Pancreas (tissue), 10 donors: ENCODE measurements around the gene CDT1. TPM values are rescaled to one million over a fixed set of nuclear protein-coding genes. Genes with fewer than 3 reads are reported as not detected.

Experiments
- ATAC-seq, 4 donors: fragments of 200-7000 bp; cut with Tn5 transposase; one replicate each; pipeline versions ENCODE4 v1.8.0 to v1.9.1; 2020; ENCODE audit warnings: mild to moderate bottlenecking in 4 of 4, moderate library complexity in 4 of 4
- DNase-seq, 6 donors: peaks; one replicate each; pipeline ENCODE4 v3.0.0-alpha.2; 2020
- FAIRE-seq: peaks from 2 replicates; lab custom pipeline; 2012; peaks lifted over from hg19 to GRCh38; lab: Jason Lieb, UNC
- H3K27ac ChIP-seq, 4 donors: fragments of 200-600 bp; sonication (generic); 1 replicate in 3 of 4; 2 replicates in 1 of 4; pipeline versions ENCODE4 v1.5.0 to v1.8.0; 2020
- H3K27me3 ChIP-seq, 4 donors: fragments of 200-600 bp; one replicate each; pipeline ENCODE4 v1.8.0; 2021
- H3K36me3 ChIP-seq, 3 donors: fragments of 200-600 bp; sonication (generic) in 1 of 3; one replicate each; pipeline versions ENCODE4 v1.5.0 to v1.8.0; 2020 to 2021
- H3K4me1 ChIP-seq, 3 donors: fragments of 200-600 bp; one replicate each; pipeline ENCODE4 v1.8.0; 2021
- H3K4me3 ChIP-seq, 4 donors: fragments of 200-600 bp; sonication (generic) in 2 of 4; one replicate each; pipeline versions ENCODE4 v1.5.0 to v1.8.0; 2020 to 2021
- H3K9me3 ChIP-seq, 4 donors: fragments of 200-600 bp; one replicate each; pipeline ENCODE4 v1.8.0; 2021
- CTCF ChIP-seq, 4 donors: fragments of 200-600 bp; sonication (generic) in 3 of 4; IDR thresholded peaks; one replicate each; pipeline versions ENCODE4 v1.5.0 to v1.8.0; 2021; ENCODE audit warnings: antibody characterized with exemption in 4 of 4
- WGBS, 2 donors: extraction: QIAGEN DNeasy Blood & Tissue Kit; methylation state at CpG; one replicate each; pipeline ENCODE4 v1.1.7; 2013; 5-methylcytosine and 5-hydroxymethylcytosine counted together
- intact Hi-C, 3 donors: fragments of 100-400 bp; cut with DNase I; formaldehyde crosslinking; loops; one replicate each; pipeline versions ENCODE4 v1.11.1 to v1.14.2; 2022
- polyA plus RNA-seq, 2 donors: library from polyadenylated mRNA; stranded (reverse); fragments of 200-250 nt; gene quantifications; one replicate each; pipeline ENCODE4 v1.2.3, GENCODE V29; 2013
- total RNA-seq, 6 donors: library from RNA; stranded (reverse); fragmentation: NEBNext Ultra II Directional in 4 of 6; extraction: Animal tissue kit (Norgen Biotek cat#: 25700) in 4 of 6; gene quantifications; one replicate each; pipeline versions ENCODE4 v1.2.1 to v1.2.4, GENCODE V29; 2021 to 2023
- donor health status: healthy with polysubstance abuse.
- donor health status: DM: no; HTN: no; CAD: no; lungs with moderate emphysema.
- donor health status: DM: no; HTN: no; CAD: no.
- donor health status: control.
- donor health status: control.
- donor health status: Bipolar disorder and iron deficiency.
- donor health status: DM: yes; HTN: yes; CAD: no.
- donor health status: DM: no; HTN: no; CAD: no.
- donor health status: DM: no; HTN: no; CAD: no.
- donor health status: DM: yes; HTN: yes; CAD: no.

The CDT1 gene
- total and polyA plus RNA-seq, 8 donors: 0.12 to 1.8 (median 0.78) TPM

- Histone ChIP-seq H3K4me1 (no peaks in the 10 kb centered on the region), H3K36me3 (no peaks in the 10 kb centered on the region), H3K27me3 (no peaks in the 10 kb centered on the region), H3K9me3 (no peaks in the 10 kb centered on the region), H3K27ac (no peak overlapping the region), H3K4me3 (no peak overlapping the region)
- WGBS, 2 donors: 90 to 92% methylated on average over 21 of the region's 21 CpGs
- FAIRE-seq (no peak), DNase-seq (peak in 1 of 6 donors; percentile 63), ATAC-seq (no peak)
- no peak for TF ChIP-seq CTCF (IDR thresholded peaks at IDR 0.05)
- intact Hi-C loops: no loop called here
Observed at GRCh38 chr16:88848557-88848956, 45.0 kb downstream of the CDT1 start.

- ATAC-seq (no peak), DNase-seq (no peak), FAIRE-seq (no peak)
- Histone ChIP-seq H3K4me1 (peaks cover 0 to under 1% (median 0%) of the 10 kb centered on the region in 3 donors), H3K27me3 (no peaks in the 10 kb centered on the region), H3K36me3 (no peaks in the 10 kb centered on the region), H3K9me3 (no peaks in the 10 kb centered on the region), H3K27ac (no peak overlapping the region), H3K4me3 (no peak overlapping the region)
- WGBS, 2 donors: 93 to 95% methylated on average over 33 of the region's 33 CpGs
- no peak for TF ChIP-seq CTCF (IDR thresholded peaks at IDR 0.05)
- intact Hi-C loops: no loop called here
Observed at GRCh38 chr16:88850531-88851199, 47.1 kb downstream of the CDT1 start.

- Histone ChIP-seq H3K27ac (no peak overlapping the region), H3K4me3 (no peak overlapping the region), H3K27me3 (no peaks in the 10 kb centered on the region), H3K4me1 (peaks cover 0 to 6% (median 0%) of the 10 kb centered on the region in 3 donors), H3K36me3 (no peaks in the 10 kb centered on the region), H3K9me3 (no peaks in the 10 kb centered on the region)
- TF ChIP-seq CTCF (IDR thresholded peaks at IDR 0.05): no peak
- ATAC-seq (no peak), DNase-seq (peak in 1 of 6 donors; percentile 49), FAIRE-seq (no peak)
- WGBS, 2 donors: 90 to 91% methylated on average over 19 of the region's 19 CpGs
- intact Hi-C loops: no loop called here
Observed at GRCh38 chr16:88851616-88852015, 48.0 kb downstream of the CDT1 start.

- WGBS, 2 donors: 81 to 89% methylated on average over 17 of the region's 17 CpGs
- Histone ChIP-seq H3K4me3 (no peak overlapping the region), H3K9me3 (no peaks in the 10 kb centered on the region), H3K36me3 (no peaks in the 10 kb centered on the region), H3K27ac (no peak overlapping the region), H3K4me1 (peaks cover 0 to 10% (median 4%) of the 10 kb centered on the region in 3 donors), H3K27me3 (no peaks in the 10 kb centered on the region)
- DNase-seq: peak in 1 of 6 donors; percentile 70
- no peak for TF ChIP-seq CTCF (IDR thresholded peaks at IDR 0.05)
- intact Hi-C loops: no loop called here
- no peak for ATAC-seq
- no peak for FAIRE-seq
Observed at GRCh38 chr16:88853325-88853941, 49.8 kb downstream of the CDT1 start.
